Neural progenitor cell (in vitro differentiated cells): ENCODE results near the gene CAMKK2. TPM values are rescaled to one million over a fixed set of nuclear protein-coding genes. Genes with fewer than 3 reads are reported as not detected.
"Not testable (repeated sequence)": the region's sequence is repeated elsewhere in the genome, so short reads cannot be mapped to it uniquely, and the experiment has no call there.

Experiments used
- DNase-seq: peaks from one replicate; pipeline ENCODE4 v3.0.0-alpha.2; 2016; ENCODE audit warnings: low spot score
- H2AFZ ChIP-seq: fragments of 200-600 bp; sonication (generic); replicated peaks from 2 replicates; pipeline ENCODE4 v1.6.1; 2016; ENCODE audit warnings: antibody characterized with exemption
- H3F3A ChIP-seq: fragments of 200-600 bp; sonication (generic); 2 replicates; pipeline ENCODE4 v1.6.1; 2016; ENCODE audit warnings: antibody characterized with exemption, low read depth
- H3K27ac ChIP-seq: fragments of 200-600 bp; sonication (generic); 2 replicates; pipeline ENCODE4 v1.5.1; 2016; ENCODE audit warnings: mild to moderate bottlenecking
- H3K27me3 ChIP-seq: fragments of 200-600 bp; sonication (generic); 2 replicates; pipeline ENCODE4 v1.6.1; 2016; ENCODE audit warnings: mild to moderate bottlenecking, moderate library complexity
- H3K36me3 ChIP-seq: fragments of 200-600 bp; sonication (generic); 2 replicates; pipeline ENCODE4 v1.5.1; 2016
- H3K4me1 ChIP-seq: fragments of 200-600 bp; sonication (generic); 2 replicates; pipeline ENCODE4 v1.6.1; 2016; ENCODE audit warnings: mixed run types
- H3K4me2 ChIP-seq: fragments of 200-600 bp; sonication (generic); 2 replicates; pipeline ENCODE4 v1.6.1; 2016
- H3K4me3 ChIP-seq: fragments of 200-600 bp; sonication (generic); 2 replicates; pipeline ENCODE4 v1.5.1; 2016
- H3K79me2 ChIP-seq: fragments of 200-600 bp; sonication (generic); 2 replicates; pipeline ENCODE4 v1.6.1; 2016; ENCODE audit warnings: low read depth
- H3K9ac ChIP-seq: fragments of 200-600 bp; sonication (generic); 2 replicates; pipeline ENCODE4 v1.6.1; 2016
- H3K9me3 ChIP-seq: fragments of 200-600 bp; sonication (generic); 2 replicates; pipeline ENCODE4 v1.5.1; 2016; ENCODE audit warnings: low read depth
- H4K20me1 ChIP-seq: fragments of 200-600 bp; sonication (generic); 2 replicates; pipeline ENCODE4 v1.6.1; 2016; ENCODE audit warnings: low read depth
- H3K27ac Mint-ChIP-seq: 3 replicates; pipeline ENCODE4 v1.8.0; 2021; ENCODE audit warnings: mixed read lengths
- H3K27me3 Mint-ChIP-seq: 2 replicates; pipeline ENCODE4 v1.8.0; 2022; ENCODE audit warnings: low read depth, mild to moderate bottlenecking, inconsistent platforms, moderate library complexity, mixed read lengths; ENCODE audit not compliant: insufficient read depth
- H3K36me3 Mint-ChIP-seq: 3 replicates; pipeline ENCODE4 v1.8.0; 2021; ENCODE audit warnings: mixed read lengths
- H3K4me1 Mint-ChIP-seq: 3 replicates; pipeline ENCODE4 v1.8.0; 2021; ENCODE audit warnings: mixed read lengths
- H3K4me3 Mint-ChIP-seq: 3 replicates; pipeline ENCODE4 v1.8.0; 2021; ENCODE audit warnings: mild to moderate bottlenecking, moderate library complexity, mixed read lengths
- H3K9me3 Mint-ChIP-seq: 3 replicates; pipeline ENCODE4 v1.8.0; 2020; ENCODE audit warnings: mixed read lengths
- CTCF ChIP-seq: fragments of 200-600 bp; sonication (generic); IDR thresholded peaks from 2 replicates; pipeline ENCODE4 v1.5.1; 2017; ENCODE audit warnings: antibody characterized with exemption, mild to moderate bottlenecking
- EZH2 ChIP-seq: fragments of 200-600 bp; sonication (generic); IDR thresholded peaks from 2 replicates; pipeline ENCODE4 v1.6.1; 2017; ENCODE audit warnings: antibody characterized with exemption, mild to moderate bottlenecking, moderate library complexity
- EZH2phosphoT487 ChIP-seq: fragments of 200-600 bp; sonication (generic); IDR thresholded peaks from 2 replicates; pipeline ENCODE4 v1.6.1; 2017; ENCODE audit warnings: antibody characterized with exemption
- total RNA-seq: library from RNA; depleted of rRNA; stranded (reverse); fragments of >200 nt; gene quantifications from 2 replicates; pipeline ENCODE4 v1.2.3, GENCODE V29; 2015; ENCODE audit warnings: low replicate concordance

CAMKK2 gene
- total RNA-seq, 1 donor from 2014 or later = 21.0 TPM

GRCh38 chr12:121260091-121260490 lies 36.4 kb downstream of the CAMKK2 start:
- H3K27me3 ChIP-seq = no peaks in the 10 kb centered on the region

GRCh38 chr12:121259074-121259473 lies 37.4 kb downstream of the CAMKK2 start:
- Mint-ChIP-seq H3K9me3 (no peaks in the 10 kb centered on the region), H3K36me3 (peaks cover 28% of the 10 kb centered on the region), H3K4me1 (no peaks in the 10 kb centered on the region), H3K4me3 (no peak overlapping the region), H3K27me3 (peaks cover 2% of the 10 kb centered on the region), H3K27ac (no peak overlapping the region)
- Histone ChIP-seq H3K36me3 (no peaks in the 10 kb centered on the region), H3F3A (peaks cover 8% of the 10 kb centered on the region), H4K20me1 (no peaks in the 10 kb centered on the region), H3K27ac (no peak overlapping the region), H3K79me2 (no peaks in the 10 kb centered on the region), H3K4me1 (no peaks in the 10 kb centered on the region), H3K4me2 (no peak overlapping the region), H3K9me3 (no peaks in the 10 kb centered on the region), H2AFZ (no peak overlapping the region), H3K9ac (no peak overlapping the region), H3K4me3 (no peak overlapping the region), H3K27me3 (no peaks in the 10 kb centered on the region)
- TF ChIP-seq EZH2 (no peak), EZH2phosphoT487 (no peak), CTCF (no peak)
- DNase-seq = no peak

More at GRCh38 chr12:121260091-121260490, 36.4 kb downstream of the CAMKK2 start:
- H3F3A ChIP-seq = peaks cover 3% of the 10 kb centered on the region
- DNase-seq = no peak
- Mint-ChIP-seq H3K36me3 (peaks cover 21% of the 10 kb centered on the region), H3K27me3 (peaks cover 2% of the 10 kb centered on the region), H3K9me3 (no peaks in the 10 kb centered on the region), H3K4me1 (no peaks in the 10 kb centered on the region), H3K27ac (no peak overlapping the region), H3K4me3 (no peak overlapping the region)
- H3K4me3 ChIP-seq = no peak overlapping the region
- no peak overlapping the region for H3K4me2 ChIP-seq
- no peaks in the 10 kb centered on the region for H3K9me3 ChIP-seq
- H2AFZ ChIP-seq = no peak overlapping the region
- no peaks in the 10 kb centered on the region for H3K4me1 ChIP-seq
- H3K36me3 ChIP-seq = no peaks in the 10 kb centered on the region
- H4K20me1 ChIP-seq = no peaks in the 10 kb centered on the region
- H3K9ac ChIP-seq = no peak overlapping the region
- H3K27ac ChIP-seq = no peak overlapping the region
- no peaks in the 10 kb centered on the region for H3K79me2 ChIP-seq
- TF ChIP-seq EZH2 (no peak), EZH2phosphoT487 (no peak), CTCF (no peak)

- H3K4me3 Mint-ChIP-seq, H2AFZ ChIP-seq, H3F3A ChIP-seq, DNase-seq, H3K79me2 ChIP-seq, H3K4me2 ChIP-seq, H3K4me1 Mint-ChIP-seq, H3K36me3 ChIP-seq, H3K27ac ChIP-seq, H3K9me3 ChIP-seq, H3K9me3 Mint-ChIP-seq, H3K4me1 ChIP-seq, H3K27me3 Mint-ChIP-seq, H3K9ac ChIP-seq, H3K4me3 ChIP-seq, H3K27me3 ChIP-seq, H3K27ac Mint-ChIP-seq, H4K20me1 ChIP-seq: not testable (repeated sequence)
- peaks cover 39% of the 10 kb centered on the region for H3K36me3 Mint-ChIP-seq
Observed at GRCh38 chr12:121257704-121258449, 38.6 kb downstream of the CAMKK2 start.

GRCh38 chr12:121255433-121255832 lies 41.1 kb downstream of the CAMKK2 start:
- Histone ChIP-seq H3F3A (peaks cover 8% of the 10 kb centered on the region), H3K36me3 (no peaks in the 10 kb centered on the region), H3K9ac (no peak overlapping the region), H2AFZ (no peak overlapping the region), H3K27ac (peak overlapping the region; percentile 71), H3K79me2 (no peaks in the 10 kb centered on the region), H4K20me1 (no peaks in the 10 kb centered on the region), H3K4me2 (no peak overlapping the region), H3K9me3 (no peaks in the 10 kb centered on the region), H3K27me3 (no peaks in the 10 kb centered on the region), H3K4me3 (no peak overlapping the region), H3K4me1 (no peaks in the 10 kb centered on the region)
- H3K4me1 Mint-ChIP-seq = no peaks in the 10 kb centered on the region
- H3K27me3 Mint-ChIP-seq = peaks cover 2% of the 10 kb centered on the region
- H3K36me3 Mint-ChIP-seq = peaks cover 43% of the 10 kb centered on the region
- no peak overlapping the region for H3K4me3 Mint-ChIP-seq
- no peaks in the 10 kb centered on the region for H3K9me3 Mint-ChIP-seq
- no peak for DNase-seq
- TF ChIP-seq EZH2phosphoT487 = no peak
- TF ChIP-seq CTCF = no peak
- no peak for TF ChIP-seq EZH2
- no peak overlapping the region for H3K27ac Mint-ChIP-seq
